ENCODE measurements around the gene COTL1.

- TF ChIP-seq EZH2 (IDR thresholded peaks at IDR 0.05; ENCODE audit: low read length, unreplicated experiment) (no peak), CTCF (conservative IDR thresholded peaks at IDR 0.05; ENCODE audit: low read depth, low read length) (no peak), EZH2phosphoT487 (IDR thresholded peaks at IDR 0.05; ENCODE audit: borderline replicate concordance, low read length) (no peak)
Observed at GRCh38 chr16:84660973-84661372, 43.1 kb upstream of the COTL1 start.
